Effector memory CD8-positive, alpha-beta T cell (primary cell): ENCODE data around the gene CDKAL1.

ENCODE experiments used
- ATAC-seq: fragments of 150-1000 bp; cut with Tn5 transposase; replicated peaks from 2 replicates; pipeline ENCODE4 v1.10.0; 2021; ENCODE audit warnings: mild to moderate bottlenecking, moderate library complexity
- DNase-seq, 3 experiments: peaks; one replicate each; pipeline ENCODE4 v3.0.0; 2021
- H3K27ac Mint-ChIP-seq, 2 donors: one replicate each; pipeline ENCODE4 v1.8.0; 2022; ENCODE audit warnings: mild to moderate bottlenecking in 2 of 2, mixed read lengths in 2 of 2, moderate library complexity in 2 of 2
- H3K27me3 Mint-ChIP-seq, 2 donors: one replicate each; pipeline ENCODE4 v1.8.0; 2022; ENCODE audit warnings: mixed read lengths in 2 of 2
- H3K36me3 Mint-ChIP-seq: one replicate; pipeline ENCODE4 v1.8.0; 2022; ENCODE audit warnings: mild to moderate bottlenecking, moderate library complexity, mixed read lengths; ENCODE audit not compliant: insufficient read depth
- H3K4me1 Mint-ChIP-seq, 2 donors: one replicate each; pipeline ENCODE4 v1.8.0; 2022; ENCODE audit warnings: low read depth in 2 of 2, mixed read lengths in 2 of 2
- H3K4me3 Mint-ChIP-seq, 2 donors: one replicate each; pipeline ENCODE4 v1.8.0; 2022; ENCODE audit warnings: mild to moderate bottlenecking in 2 of 2, mixed read lengths in 2 of 2, moderate library complexity in 2 of 2
- H3K9me3 Mint-ChIP-seq, 2 donors: one replicate each; pipeline ENCODE4 v1.8.0; 2022; ENCODE audit warnings: mixed read lengths in 2 of 2

Gene CDKAL1

GRCh38 chr6:21070620-21071019, 536.4 kb downstream of the CDKAL1 start:
- no peak for ATAC-seq
- Mint-ChIP-seq H3K36me3 (peaks cover 4% of the 10 kb centered on the region), H3K4me1 (no peaks in the 10 kb centered on the region), H3K27ac (no peak overlapping the region), H3K4me3 (no peak overlapping the region), H3K27me3 (no peaks in the 10 kb centered on the region), H3K9me3 (peaks cover 0 to 5% of the 10 kb centered on the region in 2 donors)
- no peak for DNase-seq

DNA sequence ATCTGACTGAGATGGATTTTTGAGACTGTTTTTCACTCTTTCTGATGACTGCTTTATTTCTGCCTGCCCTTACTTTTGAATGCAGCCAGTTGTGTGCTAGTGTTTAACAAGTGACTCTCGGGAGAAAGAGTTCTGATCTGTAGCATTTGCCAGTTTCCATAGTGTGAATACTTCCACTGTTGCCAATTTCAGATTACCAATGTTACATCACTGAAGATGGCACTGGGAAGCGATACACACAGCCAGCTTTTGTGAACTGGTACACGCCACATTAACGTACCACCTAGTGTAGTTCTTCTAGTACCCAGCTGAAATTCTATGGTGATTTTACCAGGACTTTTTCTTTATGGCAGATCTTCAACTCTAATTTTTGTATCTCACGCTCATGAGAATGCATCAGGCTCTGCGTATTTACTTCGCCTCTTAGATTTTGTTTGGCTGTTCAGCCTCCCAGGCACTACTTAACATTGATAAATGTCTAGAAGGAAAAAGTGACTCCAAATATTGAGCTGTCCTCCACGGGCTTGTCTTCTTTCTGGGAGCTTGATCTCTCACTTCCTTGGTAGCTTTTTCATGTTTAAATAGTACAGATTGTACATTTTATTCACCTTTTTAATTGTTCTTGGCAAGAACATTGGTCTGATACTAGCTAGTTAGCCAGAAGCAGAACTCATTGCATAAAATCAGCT, 537.7 kb downstream of the CDKAL1 start:
- peaks cover 0 to 7% of the 10 kb centered on the region in 2 donors for H3K9me3 Mint-ChIP-seq
- DNase-seq (no peak), ATAC-seq (no peak)
- H3K27ac Mint-ChIP-seq, result no peak overlapping the region
- no peak overlapping the region for H3K4me3 Mint-ChIP-seq
- no peaks in the 10 kb centered on the region for H3K27me3 Mint-ChIP-seq
- peaks cover 4% of the 10 kb centered on the region for H3K36me3 Mint-ChIP-seq
- no peaks in the 10 kb centered on the region for H3K4me1 Mint-ChIP-seq

DNA sequence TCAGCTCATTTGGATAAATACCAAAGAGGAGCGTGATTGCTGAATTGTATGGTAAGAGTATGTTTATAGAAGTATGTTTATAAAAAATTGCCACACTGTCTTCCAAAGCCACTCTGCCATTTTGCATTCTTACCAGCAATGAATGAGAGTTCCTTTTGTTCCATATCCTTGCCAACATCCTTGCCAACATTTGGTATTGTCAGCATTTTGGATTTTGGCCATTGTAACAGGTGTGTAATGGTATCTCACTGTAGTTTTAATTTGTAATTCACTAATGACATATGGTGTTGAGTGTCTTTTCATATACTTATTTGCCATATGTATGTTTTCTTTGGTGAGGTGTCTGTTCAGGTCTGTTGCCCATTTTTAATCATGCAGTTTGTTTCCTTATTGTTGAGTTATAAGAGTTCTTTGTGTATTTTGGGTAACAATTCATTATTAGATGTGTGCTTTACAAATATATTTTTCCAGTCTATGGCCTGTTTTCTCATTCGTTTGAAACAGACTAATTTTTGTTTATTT, 539.1 kb downstream of the CDKAL1 start:
- H3K27me3 Mint-ChIP-seq, result no peaks in the 10 kb centered on the region
- H3K9me3 Mint-ChIP-seq, result peaks cover 0 to 7% of the 10 kb centered on the region in 2 donors
- no peak overlapping the region for H3K4me3 Mint-ChIP-seq
- ATAC-seq (no peak), DNase-seq (no peak)
- H3K4me1 Mint-ChIP-seq, result no peaks in the 10 kb centered on the region
- peaks cover 4% of the 10 kb centered on the region for H3K36me3 Mint-ChIP-seq
- no peak overlapping the region for H3K27ac Mint-ChIP-seq

DNA sequence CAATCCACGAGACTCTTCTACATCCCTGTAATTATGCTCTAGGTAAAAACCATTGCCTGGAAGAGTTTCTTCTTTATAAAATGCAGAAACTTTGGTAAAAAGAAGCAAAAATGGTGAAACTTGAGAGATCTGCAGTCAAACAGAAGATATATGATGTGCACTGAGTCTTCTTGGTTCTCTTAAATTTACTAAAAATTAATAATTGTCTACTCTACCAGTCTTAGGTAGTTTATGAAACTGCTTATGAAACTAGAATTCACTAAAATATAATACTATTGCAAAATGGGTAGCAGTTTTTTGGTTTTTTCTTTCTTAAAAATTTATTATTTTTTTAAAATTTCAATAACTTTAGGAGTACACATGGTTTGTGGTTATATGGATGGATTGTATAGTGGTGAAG, 540.2 kb downstream of the CDKAL1 start:
- H3K27me3 Mint-ChIP-seq, result no peaks in the 10 kb centered on the region
- H3K27ac Mint-ChIP-seq, result no peak overlapping the region
- H3K4me1 Mint-ChIP-seq, result no peaks in the 10 kb centered on the region
- peaks cover 4% of the 10 kb centered on the region for H3K36me3 Mint-ChIP-seq
- H3K9me3 Mint-ChIP-seq, result peaks cover 0 to 7% of the 10 kb centered on the region in 2 donors
- no peak overlapping the region for H3K4me3 Mint-ChIP-seq
- DNase-seq (no peak), ATAC-seq (no peak)

DNA sequence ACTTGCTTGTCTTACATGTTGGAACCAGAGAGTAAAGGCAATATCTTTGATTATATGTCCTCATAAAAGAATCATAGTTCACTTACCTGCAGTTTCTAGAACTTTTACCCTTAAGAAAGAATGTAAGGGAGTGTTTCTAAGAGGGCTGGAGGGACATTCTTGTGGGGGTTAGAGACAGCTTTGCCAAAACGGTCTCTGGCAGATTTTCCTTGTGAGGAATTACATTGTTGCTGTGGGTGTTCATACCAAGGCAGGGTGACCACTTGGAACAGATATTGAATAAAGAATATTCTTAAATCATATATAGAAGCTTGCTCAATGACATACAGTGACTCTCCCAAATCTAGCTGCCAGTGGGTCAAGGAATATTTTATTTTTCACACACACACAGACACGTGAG, 541.7 kb downstream of the CDKAL1 start:
- peaks cover 0 to 2% of the 10 kb centered on the region in 2 donors for H3K9me3 Mint-ChIP-seq
- no peak for DNase-seq
- no peak for ATAC-seq
- H3K36me3 Mint-ChIP-seq, result peaks cover 4% of the 10 kb centered on the region
- no peak overlapping the region for H3K27ac Mint-ChIP-seq
- no peak overlapping the region for H3K4me3 Mint-ChIP-seq
- H3K4me1 Mint-ChIP-seq, result no peaks in the 10 kb centered on the region
- H3K27me3 Mint-ChIP-seq, result no peaks in the 10 kb centered on the region

DNA sequence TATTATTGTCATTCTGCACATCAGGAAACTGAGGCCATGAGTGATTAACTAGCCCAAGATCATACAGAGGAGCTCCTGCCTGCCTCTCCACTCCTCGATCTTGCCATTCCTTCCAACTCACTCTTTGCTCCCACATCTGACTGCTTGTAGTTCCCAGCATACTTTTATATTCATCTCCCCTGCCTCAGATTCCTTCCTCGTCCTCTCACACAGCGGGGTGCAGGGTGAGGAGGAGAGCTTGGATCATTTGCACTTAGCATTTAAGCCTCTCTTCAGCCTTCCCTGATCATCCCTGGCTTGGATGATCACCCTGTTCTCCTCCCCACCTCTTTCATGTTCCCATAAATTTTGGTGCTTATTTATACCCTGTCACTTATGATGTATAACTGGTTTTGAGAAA, 544.2 kb downstream of the CDKAL1 start:
- ATAC-seq, result no peak
- Mint-ChIP-seq H3K27me3 (no peaks in the 10 kb centered on the region), H3K9me3 (peaks cover 0 to 2% of the 10 kb centered on the region in 2 donors), H3K4me3 (no peak overlapping the region), H3K4me1 (no peaks in the 10 kb centered on the region), H3K27ac (no peak overlapping the region), H3K36me3 (peaks cover 6% of the 10 kb centered on the region)
- DNase-seq, result no peak

- ATAC-seq, result no peak
- H3K27me3 Mint-ChIP-seq, result no peaks in the 10 kb centered on the region
- H3K27ac Mint-ChIP-seq, result no peak overlapping the region
- peaks cover 0 to 2% of the 10 kb centered on the region in 2 donors for H3K9me3 Mint-ChIP-seq
- peaks cover 6% of the 10 kb centered on the region for H3K36me3 Mint-ChIP-seq
- H3K4me3 Mint-ChIP-seq, result no peak overlapping the region
- DNase-seq, result no peak
- H3K4me1 Mint-ChIP-seq, result no peaks in the 10 kb centered on the region
Observed at GRCh38 chr6:21079468-21080048, 545.3 kb downstream of the CDKAL1 start.

GRCh38 chr6:21080221-21080620, 546.0 kb downstream of the CDKAL1 start:
- Mint-ChIP-seq H3K4me1 (no peaks in the 10 kb centered on the region), H3K27ac (no peak overlapping the region), H3K9me3 (peaks cover 0 to 2% of the 10 kb centered on the region in 2 donors), H3K36me3 (peaks cover 6% of the 10 kb centered on the region), H3K4me3 (no peak overlapping the region), H3K27me3 (no peaks in the 10 kb centered on the region)
- no peak for ATAC-seq
- DNase-seq, result no peak

GRCh38 chr6:21082091-21082490, 547.8 kb downstream of the CDKAL1 start:
- ATAC-seq (no peak), DNase-seq (no peak)
- H3K4me3 Mint-ChIP-seq, result no peak overlapping the region
- H3K27ac Mint-ChIP-seq, result no peak overlapping the region
- H3K36me3 Mint-ChIP-seq, result peaks cover 6% of the 10 kb centered on the region
- H3K4me1 Mint-ChIP-seq, result no peaks in the 10 kb centered on the region
- no peaks in the 10 kb centered on the region for H3K27me3 Mint-ChIP-seq
- no peaks in the 10 kb centered on the region for H3K9me3 Mint-ChIP-seq

GRCh38 chr6:21083708-21084107, 549.5 kb downstream of the CDKAL1 start:
- no peaks in the 10 kb centered on the region for H3K27me3 Mint-ChIP-seq

GRCh38 chr6:21084656-21085055, 550.4 kb downstream of the CDKAL1 start:
- no peaks in the 10 kb centered on the region for H3K27me3 Mint-ChIP-seq
- no peak overlapping the region for H3K4me3 Mint-ChIP-seq
- no peaks in the 10 kb centered on the region for H3K4me1 Mint-ChIP-seq
- H3K9me3 Mint-ChIP-seq, result no peaks in the 10 kb centered on the region
- no peak for DNase-seq
- no peak overlapping the region for H3K27ac Mint-ChIP-seq
- peaks cover 6% of the 10 kb centered on the region for H3K36me3 Mint-ChIP-seq
- no peak for ATAC-seq

More at GRCh38 chr6:21083708-21084107, 549.5 kb downstream of the CDKAL1 start:
- H3K4me3 Mint-ChIP-seq, result no peak overlapping the region
- no peak for DNase-seq
- no peak for ATAC-seq
- no peak overlapping the region for H3K27ac Mint-ChIP-seq
- H3K4me1 Mint-ChIP-seq, result no peaks in the 10 kb centered on the region
- H3K9me3 Mint-ChIP-seq, result no peaks in the 10 kb centered on the region
- peaks cover 6% of the 10 kb centered on the region for H3K36me3 Mint-ChIP-seq

DNA sequence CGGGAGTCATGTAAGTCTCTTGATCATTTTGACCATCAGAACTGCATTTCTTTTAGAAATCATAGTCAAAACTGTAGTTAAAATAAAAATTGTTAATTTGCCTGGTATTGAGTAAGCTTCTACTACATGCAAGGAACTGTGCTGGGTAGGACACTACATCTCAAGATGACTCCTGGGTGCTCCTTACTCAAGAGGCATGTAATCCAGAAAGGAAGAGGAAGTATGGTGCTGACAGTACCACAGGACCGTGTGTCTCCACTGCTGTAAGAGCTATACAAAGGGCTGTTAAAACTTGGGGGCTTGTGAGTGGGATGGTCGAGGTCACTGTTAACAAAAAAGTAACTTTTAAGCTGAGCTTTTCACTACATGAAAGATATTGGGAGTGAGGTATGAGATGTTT, 551.0 kb downstream of the CDKAL1 start:
- H3K27me3 Mint-ChIP-seq, result no peaks in the 10 kb centered on the region
- H3K4me1 Mint-ChIP-seq, result no peaks in the 10 kb centered on the region
- no peak overlapping the region for H3K4me3 Mint-ChIP-seq
- DNase-seq, result no peak
- H3K27ac Mint-ChIP-seq, result no peak overlapping the region
- no peaks in the 10 kb centered on the region for H3K9me3 Mint-ChIP-seq
- ATAC-seq, result no peak
- H3K36me3 Mint-ChIP-seq, result peaks cover 6% of the 10 kb centered on the region

GRCh38 chr6:21085643-21086042, 551.4 kb downstream of the CDKAL1 start:
- Mint-ChIP-seq H3K27me3 (no peaks in the 10 kb centered on the region), H3K9me3 (no peaks in the 10 kb centered on the region), H3K4me1 (no peaks in the 10 kb centered on the region), H3K36me3 (peaks cover 6% of the 10 kb centered on the region), H3K27ac (no peak overlapping the region), H3K4me3 (no peak overlapping the region)
- DNase-seq (no peak), ATAC-seq (no peak)

DNA sequence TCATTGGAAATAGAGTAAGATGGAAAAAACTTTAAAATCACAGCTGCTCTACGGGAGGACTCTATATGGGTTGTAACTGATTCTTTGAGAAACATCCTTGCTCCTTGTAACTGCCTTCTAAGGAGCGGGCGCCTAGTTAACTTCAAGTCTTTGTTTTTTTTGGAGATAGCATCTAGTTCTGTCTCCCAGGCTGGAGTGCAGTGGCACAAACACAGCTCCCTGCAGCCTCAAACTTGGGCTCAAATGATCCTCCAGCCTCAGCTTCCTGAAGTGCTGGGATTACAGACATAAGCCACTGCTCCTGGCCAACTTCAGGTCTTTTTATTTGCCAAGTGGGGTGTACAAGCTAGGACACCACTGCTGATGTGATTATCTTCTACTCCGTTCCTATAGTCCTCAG, 552.9 kb downstream of the CDKAL1 start:
- no peak overlapping the region for H3K27ac Mint-ChIP-seq
- no peak for ATAC-seq
- no peak for DNase-seq
- H3K9me3 Mint-ChIP-seq, result no peaks in the 10 kb centered on the region
- no peak overlapping the region for H3K4me3 Mint-ChIP-seq
- no peaks in the 10 kb centered on the region for H3K27me3 Mint-ChIP-seq
- H3K36me3 Mint-ChIP-seq, result peaks cover 6% of the 10 kb centered on the region
- H3K4me1 Mint-ChIP-seq, result peaks cover 0 to under 1% of the 10 kb centered on the region in 2 donors
